ENCODE results near the gene ADD1.

GRCh38 chr4:2963966-2964471 is 120.4 kb downstream of the ADD1 start:
- TF ChIP-seq SP2 (CRISPR knock-in tag; IDR thresholded peaks at IDR 0.05) (no peak), MAFF (IDR thresholded peaks at IDR 0.05; ENCODE audit: low read depth, low read length) (no peak), MED8 (CRISPR knock-in tag; IDR thresholded peaks at IDR 0.05; ENCODE audit: insufficient replicate concordance) (no peak), MED1 (CRISPR knock-in tag; IDR thresholded peaks at IDR 0.05) (no peak), ZBTB2 (CRISPR knock-in tag; IDR thresholded peaks at IDR 0.05; ENCODE audit: low read depth) (no peak), SIN3A (IDR thresholded peaks at IDR 0.05; ENCODE audit: borderline replicate concordance, low read depth, low read length) (no peak), POLR2AphosphoS5 (IDR thresholded peaks at IDR 0.05; ENCODE audit: low read depth, low read length) (no peak)
